Activated T-helper 1 cell treated with anti-CD3 and anti-CD28 coated beads, Interleukin-12 subunit alpha, Interleukin-12 subunit beta, Interleukin-2, Interleukin-4 antibody, amounts not matched to agents 30 ng/mL and 10 ng/mL and 1 ng/mL, durations not matched to agents 14 hours and 24 hours and 36 hours (primary cell): ENCODE results near the gene PLA2G3. TPM values are rescaled to one million over a fixed set of nuclear protein-coding genes. Genes with fewer than 3 reads are reported as not detected.
"Not testable (repeated sequence)": the region's sequence is repeated elsewhere in the genome, so short reads cannot be mapped to it uniquely, and the experiment has no call there.

ENCODE experiments used
- DNase-seq: peaks from one replicate; pipeline ENCODE4 v3.0.0; 2021; ENCODE audit warnings: low spot score
- H3K27ac Mint-ChIP-seq: one replicate; pipeline ENCODE4 v1.8.0; 2021; ENCODE audit warnings: mild to moderate bottlenecking, mixed read lengths
- H3K27me3 Mint-ChIP-seq: one replicate; pipeline ENCODE4 v1.8.0; 2022; ENCODE audit warnings: mild to moderate bottlenecking, moderate library complexity, mixed read lengths; ENCODE audit not compliant: insufficient read depth
- H3K36me3 Mint-ChIP-seq: one replicate; pipeline ENCODE4 v1.8.0; 2021; ENCODE audit warnings: low read depth, mixed read lengths
- H3K4me1 Mint-ChIP-seq: one replicate; pipeline ENCODE4 v1.8.0; 2021; ENCODE audit warnings: low read depth, mixed read lengths
- H3K4me3 Mint-ChIP-seq: one replicate; pipeline ENCODE4 v1.8.0; 2021; ENCODE audit warnings: mild to moderate bottlenecking, moderate library complexity, mixed read lengths
- H3K9me3 Mint-ChIP-seq: one replicate; pipeline ENCODE4 v1.8.0; 2021; ENCODE audit warnings: mixed read lengths
- intact Hi-C: fragments of 100-400 bp; cut with micrococcal nuclease; formaldehyde crosslinking; loops from one replicate; pipeline ENCODE4 v1.15.1; 2024
- total RNA-seq: library from RNA; stranded (reverse); gene quantifications from 2 replicates; pipeline ENCODE4 v1.2.3, GENCODE V29; 2022

Gene PLA2G3
- total RNA-seq, result not detected in 2 replicates

GRCh38 chr22:31139866-31140716, at the start of gene PLA2G3:
Gene PLA2G3, minus strand, starts transcription at chr22:31140508. Its CDS starts 154 bp downstream, at chr22:31140354.
- H3K4me1 Mint-ChIP-seq, result peaks cover 12% of the 10 kb centered on the region

DNA sequence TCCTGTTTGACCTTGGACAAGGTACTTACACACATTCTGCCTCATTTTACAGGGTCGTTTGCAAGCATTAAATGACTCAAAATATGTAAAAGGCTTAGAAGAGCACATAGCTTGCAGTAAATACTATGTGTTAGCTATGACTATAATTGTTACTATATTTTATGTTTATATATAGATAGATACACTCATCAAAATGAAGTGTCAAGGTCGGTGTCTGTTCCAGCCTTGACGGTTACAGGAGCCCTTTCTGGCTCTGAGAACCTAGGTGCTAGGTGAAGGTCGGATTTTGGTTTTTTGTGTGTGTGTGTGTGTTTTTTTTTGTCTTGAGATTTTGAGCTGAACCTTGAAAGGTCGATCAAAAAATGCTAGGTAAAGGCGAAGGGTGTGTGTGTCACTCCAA, 47.3 kb upstream of the PLA2G3 start:
- Mint-ChIP-seq H3K4me1 (no peaks in the 10 kb centered on the region), H3K36me3 (peaks cover 11% of the 10 kb centered on the region), H3K27ac (peak overlapping the region; percentile 15), H3K4me3 (no peak overlapping the region), H3K27me3 (no peaks in the 10 kb centered on the region), H3K9me3 (no peaks in the 10 kb centered on the region)
- no peak for DNase-seq
- intact Hi-C loops, result no loop called here

More at GRCh38 chr22:31139866-31140716, at the start of gene PLA2G3:
- Mint-ChIP-seq H3K27me3 (peaks cover 4% of the 10 kb centered on the region), H3K36me3 (no peaks in the 10 kb centered on the region), H3K4me3 (no peak within 1 kb of the TSS), H3K9me3 (peaks cover 1% of the 10 kb centered on the region), H3K27ac (no peak within 1 kb of the TSS)
- DNase-seq, result no peak
- intact Hi-C loops, result no loop called here

GRCh38 chr22:31185056-31185455, 44.7 kb upstream of the PLA2G3 start:
- peaks cover 9% of the 10 kb centered on the region for H3K36me3 Mint-ChIP-seq
- no peak for DNase-seq

GRCh38 chr22:31184015-31184414, 43.7 kb upstream of the PLA2G3 start:
- Mint-ChIP-seq H3K4me3 (no peak overlapping the region), H3K36me3 (peaks cover 9% of the 10 kb centered on the region), H3K27me3 (no peaks in the 10 kb centered on the region), H3K4me1 (no peaks in the 10 kb centered on the region), H3K27ac (no peak overlapping the region), H3K9me3 (peaks cover 3% of the 10 kb centered on the region)
- intact Hi-C loops, result no loop called here
- DNase-seq, result no peak

More at GRCh38 chr22:31185056-31185455, 44.7 kb upstream of the PLA2G3 start:
- H3K4me1 Mint-ChIP-seq, result no peaks in the 10 kb centered on the region
- no peak overlapping the region for H3K27ac Mint-ChIP-seq
- no peak overlapping the region for H3K4me3 Mint-ChIP-seq
- H3K9me3 Mint-ChIP-seq, result peaks cover 3% of the 10 kb centered on the region
- H3K27me3 Mint-ChIP-seq, result no peaks in the 10 kb centered on the region
- intact Hi-C loops, result no loop called here

DNA sequence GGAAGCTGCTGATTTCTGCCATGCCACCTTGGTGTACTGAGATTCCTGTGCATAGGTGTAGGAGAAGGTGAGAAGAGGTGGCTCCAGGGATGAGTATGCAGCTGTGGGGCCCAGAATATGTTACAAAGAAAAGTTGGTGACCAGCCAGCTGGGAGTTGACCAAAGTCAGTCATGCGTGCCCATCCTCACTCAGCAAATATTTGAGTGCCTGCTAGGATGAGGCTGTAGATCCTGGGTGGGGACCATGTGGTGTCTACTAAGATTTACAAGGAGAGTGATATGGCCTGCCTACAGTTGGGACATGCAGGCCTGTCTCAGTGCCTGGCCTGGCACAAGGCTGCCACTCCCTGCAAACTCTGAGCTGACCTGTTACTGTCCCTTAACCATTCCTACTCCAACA, 39.0 kb upstream of the PLA2G3 start:
- H3K9me3 Mint-ChIP-seq, result peaks cover 3% of the 10 kb centered on the region
- intact Hi-C loops, result no loop called here
- no peaks in the 10 kb centered on the region for H3K27me3 Mint-ChIP-seq
- no peak for DNase-seq
- H3K4me1 Mint-ChIP-seq, result no peaks in the 10 kb centered on the region
- peaks cover 20% of the 10 kb centered on the region for H3K36me3 Mint-ChIP-seq
- no peak overlapping the region for H3K27ac Mint-ChIP-seq
- no peak overlapping the region for H3K4me3 Mint-ChIP-seq

GRCh38 chr22:31178859-31179258, 38.6 kb upstream of the PLA2G3 start:
- H3K4me3 Mint-ChIP-seq, result no peak overlapping the region
- H3K36me3 Mint-ChIP-seq, result peaks cover 21% of the 10 kb centered on the region
- intact Hi-C loops, result no loop called here
- no peak overlapping the region for H3K27ac Mint-ChIP-seq
- no peak for DNase-seq
- no peaks in the 10 kb centered on the region for H3K27me3 Mint-ChIP-seq
- H3K4me1 Mint-ChIP-seq, result peaks cover 3% of the 10 kb centered on the region
- peaks cover 3% of the 10 kb centered on the region for H3K9me3 Mint-ChIP-seq

DNA sequence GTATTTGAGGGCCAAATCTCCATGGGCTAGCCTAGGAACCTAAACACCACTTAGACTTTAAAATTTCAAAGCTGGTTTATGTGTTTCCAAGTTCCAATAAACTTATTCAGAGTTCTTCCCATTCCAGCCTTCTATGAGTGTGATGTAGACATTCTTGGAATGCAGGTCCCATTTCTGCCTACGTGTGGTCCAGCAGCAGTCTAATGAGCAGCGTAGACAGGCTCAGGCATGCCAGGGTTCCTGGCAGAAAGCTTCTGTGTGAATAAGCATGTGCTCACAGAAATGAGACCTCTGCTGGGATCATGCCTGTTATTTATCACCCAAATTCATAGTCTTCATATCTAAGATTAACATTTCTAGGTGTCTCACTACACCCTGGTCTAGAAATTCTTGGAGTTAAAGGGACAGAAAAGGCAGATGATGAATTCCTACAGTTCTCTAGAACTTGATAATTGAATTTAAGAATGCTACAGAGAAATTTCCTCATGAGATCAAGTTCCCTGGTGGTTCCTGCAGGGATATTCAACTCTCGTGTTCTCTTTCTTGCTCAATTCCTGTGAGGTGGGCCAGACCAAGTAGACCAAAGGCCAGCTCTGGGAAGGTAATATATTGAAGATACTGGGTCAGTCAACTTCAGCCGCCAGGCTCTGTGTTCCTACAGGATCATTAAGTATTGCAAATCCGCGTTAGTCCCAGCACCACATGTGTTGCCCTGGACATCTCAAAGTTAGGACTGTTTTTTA, 37.3 kb upstream of the PLA2G3 start:
- Mint-ChIP-seq H3K9me3 (peaks cover 3% of the 10 kb centered on the region), H3K27me3 (no peaks in the 10 kb centered on the region), H3K27ac (no peak overlapping the region), H3K4me3 (no peak overlapping the region), H3K4me1 (peaks cover 13% of the 10 kb centered on the region), H3K36me3 (peaks cover 23% of the 10 kb centered on the region)
- intact Hi-C loops, result no loop called here
- DNase-seq, result no peak

GRCh38 chr22:31176923-31177322, 36.6 kb upstream of the PLA2G3 start:
- H3K4me3 Mint-ChIP-seq, result no peak overlapping the region
- H3K4me1 Mint-ChIP-seq, result peaks cover 13% of the 10 kb centered on the region
- peaks cover 3% of the 10 kb centered on the region for H3K9me3 Mint-ChIP-seq
- no peak overlapping the region for H3K27ac Mint-ChIP-seq
- H3K36me3 Mint-ChIP-seq, result peaks cover 23% of the 10 kb centered on the region
- no peaks in the 10 kb centered on the region for H3K27me3 Mint-ChIP-seq
- no peak for DNase-seq
- intact Hi-C loops, result no loop called here

DNA sequence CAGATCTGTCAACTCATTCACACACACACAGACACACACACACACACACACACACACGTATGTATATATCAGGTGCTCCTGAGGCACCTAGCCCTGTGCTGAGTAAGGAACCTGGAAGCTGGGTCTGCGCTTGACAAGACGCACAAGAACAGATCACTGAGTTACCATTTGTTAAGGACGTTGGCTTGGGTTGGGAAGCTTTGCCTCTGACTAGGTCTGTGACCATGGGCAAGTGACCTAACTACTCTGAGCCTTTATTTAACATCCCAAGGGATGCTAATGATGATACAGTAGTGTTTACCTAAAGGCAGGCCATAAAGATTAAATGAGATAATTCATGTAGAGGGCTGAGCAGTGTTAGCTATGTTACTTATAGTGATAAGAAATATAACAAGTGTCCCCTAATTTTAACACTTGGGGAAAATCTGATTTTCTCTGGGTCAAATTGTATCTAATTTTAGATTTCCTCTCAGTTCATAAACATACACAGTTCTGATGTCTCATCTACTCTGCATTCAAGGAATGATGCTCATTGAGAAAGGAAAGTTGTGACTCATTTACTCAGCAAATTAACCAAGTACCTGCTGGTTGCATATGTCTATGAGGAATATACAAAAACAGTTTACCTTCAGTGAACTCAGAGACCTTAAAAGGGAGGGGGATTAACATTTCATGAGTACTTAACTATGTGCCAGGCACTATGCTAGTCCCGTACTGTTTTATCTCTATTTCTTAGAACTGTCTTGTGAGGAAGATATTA, 33.3 kb upstream of the PLA2G3 start:
- Mint-ChIP-seq H3K9me3 (no peaks in the 10 kb centered on the region), H3K4me3 (no peak overlapping the region), H3K27me3 (no peaks in the 10 kb centered on the region), H3K27ac (peak overlapping the region; percentile 64), H3K4me1 (peaks cover 14% of the 10 kb centered on the region), H3K36me3 (peaks cover 11% of the 10 kb centered on the region)
- intact Hi-C loops, result no loop called here
- no peak for DNase-seq

DNA sequence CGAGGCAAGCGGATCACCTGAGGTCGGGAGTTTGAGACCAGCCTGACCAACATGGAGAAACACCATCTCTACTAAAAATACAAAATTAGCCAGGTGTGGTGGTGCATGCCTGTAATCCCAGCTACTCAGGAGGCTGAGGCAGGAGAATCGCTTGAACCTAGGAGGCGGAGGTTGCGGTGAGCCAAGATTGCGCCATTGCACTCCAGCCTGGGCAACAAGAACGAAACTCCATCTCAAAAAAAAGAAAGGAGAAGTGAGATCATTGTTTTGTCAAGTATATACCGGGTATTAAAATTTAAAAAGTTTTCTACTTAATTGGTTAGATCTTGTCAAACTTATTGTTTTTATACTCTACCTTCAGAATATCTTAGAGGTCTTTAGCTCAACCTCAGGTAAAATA, 31.4 kb upstream of the PLA2G3 start:
- H3K36me3 Mint-ChIP-seq, DNase-seq, H3K9me3 Mint-ChIP-seq, H3K4me3 Mint-ChIP-seq, intact Hi-C loops, H3K27ac Mint-ChIP-seq, H3K27me3 Mint-ChIP-seq: not testable (repeated sequence)
- H3K4me1 Mint-ChIP-seq, result peaks cover 21% of the 10 kb centered on the region

- peaks cover 12% of the 10 kb centered on the region for H3K36me3 Mint-ChIP-seq
- no peak overlapping the region for H3K27ac Mint-ChIP-seq
- intact Hi-C loops, result no loop called here
- no peak for DNase-seq
- H3K4me3 Mint-ChIP-seq, result no peak overlapping the region
- H3K4me1 Mint-ChIP-seq, result peaks cover 21% of the 10 kb centered on the region
- no peaks in the 10 kb centered on the region for H3K9me3 Mint-ChIP-seq
- no peaks in the 10 kb centered on the region for H3K27me3 Mint-ChIP-seq
Measured at GRCh38 chr22:31170971-31171370, 30.7 kb upstream of the PLA2G3 start.

DNA sequence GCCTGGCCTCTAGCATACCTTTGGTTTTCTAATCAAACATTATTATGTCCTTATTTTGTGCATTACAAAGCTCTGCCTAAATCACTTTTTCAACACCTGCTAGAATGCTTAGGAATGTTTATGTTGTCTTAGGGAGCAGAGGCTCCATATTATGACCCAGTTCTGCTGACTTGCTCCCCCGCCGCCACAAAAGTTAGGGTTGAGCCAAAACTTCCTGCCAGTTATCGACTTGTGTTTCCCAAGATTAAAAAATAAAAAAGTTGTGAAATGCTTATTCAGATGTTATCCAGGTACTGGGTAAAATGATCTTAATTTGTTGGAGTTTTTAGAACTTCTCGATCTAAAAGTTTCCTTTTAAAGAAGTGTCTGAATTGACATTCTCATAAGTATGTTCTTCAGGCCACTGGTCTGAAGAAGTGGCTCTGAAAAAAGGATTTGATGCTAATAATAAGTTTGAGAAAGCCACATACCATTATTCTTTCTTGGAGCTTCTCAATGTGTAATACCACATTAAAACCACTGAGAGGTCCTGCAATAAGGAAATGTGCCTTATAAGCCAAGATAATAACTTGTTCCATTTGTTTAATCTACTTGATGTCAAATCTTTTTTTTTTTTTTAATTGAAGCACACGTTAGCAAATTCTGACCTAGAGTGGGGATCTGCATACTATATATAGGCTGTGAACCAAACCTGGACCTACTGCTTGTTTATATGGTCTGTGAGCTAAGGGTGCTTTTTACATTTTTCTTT, 21.9 kb upstream of the PLA2G3 start:
- DNase-seq, result no peak
- Mint-ChIP-seq H3K9me3 (no peaks in the 10 kb centered on the region), H3K4me1 (peaks cover 43% of the 10 kb centered on the region), H3K27me3 (peaks cover 15% of the 10 kb centered on the region), H3K4me3 (peak overlapping the region; percentile 100), H3K27ac (no peak overlapping the region), H3K36me3 (peaks cover 22% of the 10 kb centered on the region)
- intact Hi-C loops, result loop anchor here (5.0 kb wide), 2 partner anchors 70 to 185 kb away; partner anchors contain the start of gene PATZ1
